GM19023 (cell line): Measurements from ENCODE around the gene SLC5A4.
"Not testable (repeated sequence)": the region's sequence is repeated elsewhere in the genome, so short reads cannot be mapped to it uniquely, and the experiment has no call there.

Source experiments
- ATAC-seq: cut with Tn5 transposase; IDR thresholded peaks from one replicate; pipeline ENCODE4 v1.9.1; 2021; ENCODE audit warnings: mild to moderate bottlenecking, moderate library complexity; ENCODE audit not compliant: unreplicated experiment

Gene SLC5A4

DNA sequence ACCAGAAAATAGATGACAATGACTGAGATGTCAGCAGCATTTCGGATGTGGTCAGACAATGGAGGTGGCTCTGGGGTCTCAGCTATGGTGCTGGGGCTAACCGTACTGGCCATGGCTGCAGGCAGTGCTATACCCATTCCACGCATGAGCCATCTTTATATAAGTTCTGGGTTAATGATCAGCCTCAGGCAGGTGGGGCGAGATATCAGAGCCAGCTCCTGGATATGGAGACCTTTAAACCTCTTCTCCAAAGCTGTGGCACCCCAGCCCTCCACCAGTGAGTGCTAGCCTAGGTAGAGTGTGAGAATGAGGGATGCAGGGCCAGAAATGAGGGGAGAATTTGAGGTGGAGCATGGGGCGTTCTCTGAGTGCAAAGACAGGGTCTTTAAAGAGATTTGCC, at the start of gene SLC5A4:
Gene SLC5A4 (minus strand): TSS at position 131 of the 400 bp plus-strand sequence. CDS start 18 bp downstream, at position 113.
- ATAC-seq: no peak

DNA sequence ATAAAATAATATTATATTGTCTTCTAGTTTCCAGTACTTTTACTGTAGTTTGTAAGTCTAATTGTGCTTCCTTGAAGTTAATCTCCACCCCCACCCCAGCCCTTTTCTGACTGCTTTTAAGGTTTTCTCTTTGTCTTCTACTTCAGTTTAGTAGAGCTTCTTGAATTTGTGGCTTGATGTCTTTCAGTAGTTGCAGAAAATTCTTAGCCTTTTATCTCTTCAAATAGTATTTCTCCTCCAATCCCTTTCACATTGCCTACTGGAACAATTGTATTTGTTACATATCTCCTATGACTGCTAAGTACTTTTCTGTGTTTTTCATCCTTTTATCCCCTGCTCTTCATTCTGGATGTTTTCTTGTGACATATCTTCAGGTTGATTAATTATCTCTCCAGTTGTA, 38.8 kb upstream of the SLC5A4 start:
- not testable (repeated sequence) for ATAC-seq

DNA sequence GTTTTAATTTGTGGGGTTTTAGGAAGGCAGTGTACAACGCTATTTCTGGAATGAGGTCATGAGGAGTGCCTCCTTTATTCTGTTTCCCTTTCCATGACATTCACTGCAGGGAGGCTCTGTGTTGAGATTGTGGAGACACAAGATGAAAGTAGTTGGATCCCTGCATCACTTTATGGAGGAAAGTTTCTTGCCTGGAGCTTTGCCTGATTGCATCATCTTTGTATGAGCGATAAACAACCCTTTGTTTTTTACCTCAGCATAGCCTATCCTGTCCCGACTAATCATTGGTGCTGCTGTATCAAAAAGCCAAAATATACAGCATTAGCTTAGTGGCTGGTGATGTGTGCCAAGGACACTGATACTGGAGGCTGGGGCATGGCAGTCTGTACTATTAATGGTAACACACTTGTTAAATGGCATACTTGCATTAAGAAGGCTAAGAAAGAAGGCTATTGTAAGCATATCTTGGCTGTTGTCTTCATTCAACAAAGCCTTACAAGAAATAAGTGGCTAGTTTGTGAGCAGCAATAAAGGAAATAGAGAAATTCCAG, 31.2 kb upstream of the SLC5A4 start:
- ATAC-seq: no peak

GRCh38 chr22:32281072-32281471, 25.9 kb upstream of the SLC5A4 start:
- no peak for ATAC-seq

GRCh38 chr22:32275353-32275752, 20.2 kb upstream of the SLC5A4 start:
- ATAC-seq: not testable (repeated sequence)

- no peak for ATAC-seq
Measured at GRCh38 chr22:32271389-32271788, 16.2 kb upstream of the SLC5A4 start.

DNA sequence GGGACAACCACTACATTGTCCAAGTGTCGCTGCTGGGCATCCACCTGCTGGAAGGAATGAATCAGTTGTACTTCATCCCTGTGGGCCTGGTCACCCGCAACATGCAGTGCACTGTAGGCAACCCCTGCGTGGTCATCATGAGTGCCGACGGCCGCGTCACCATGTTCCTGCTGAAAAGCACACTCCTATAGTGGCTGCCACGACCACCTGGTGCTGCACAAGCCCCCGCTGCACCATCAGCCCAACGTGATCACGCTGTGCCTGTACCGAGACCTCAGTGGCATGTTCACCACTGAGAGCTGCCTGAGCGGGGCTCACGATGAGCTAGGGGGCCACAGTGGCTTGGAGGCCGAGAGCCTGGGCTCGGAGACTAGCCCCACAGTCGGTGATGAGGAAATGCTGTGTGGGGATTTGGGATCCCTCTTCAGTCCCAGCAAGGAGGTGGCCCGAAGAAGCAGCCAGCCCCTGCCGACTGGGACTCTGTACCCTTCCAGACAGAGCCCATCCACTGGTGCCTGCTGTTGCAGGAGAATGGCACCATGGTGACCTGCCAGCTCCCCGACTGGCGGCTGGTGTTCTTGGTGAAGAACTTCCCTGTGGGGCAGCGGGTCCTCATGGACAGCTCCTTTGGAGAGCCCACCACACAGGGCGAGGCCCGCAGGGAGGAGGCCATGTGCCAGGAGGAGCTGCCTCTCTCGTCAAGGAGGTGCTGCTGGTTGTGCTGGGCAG, 15.7 kb upstream of the SLC5A4 start:
- no peak for ATAC-seq

DNA sequence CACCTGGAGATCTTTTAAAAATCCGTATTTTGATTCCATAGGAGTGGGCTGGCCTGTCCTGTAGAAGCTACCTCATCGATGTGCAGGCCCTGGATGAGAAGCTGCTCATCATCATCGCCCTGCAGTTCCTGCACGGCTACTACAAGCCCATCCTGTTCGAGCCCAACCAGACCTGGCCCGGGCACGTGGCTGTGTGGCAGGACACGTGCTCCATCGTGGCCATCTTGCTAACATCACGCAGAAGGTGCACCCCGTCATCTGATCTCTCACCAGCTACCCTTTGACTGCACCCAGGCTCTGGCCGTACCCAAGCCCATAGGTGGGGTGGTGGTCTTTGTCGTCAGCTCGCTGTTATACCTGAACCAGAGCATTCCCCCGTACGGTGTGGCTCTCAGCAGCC, 14.2 kb upstream of the SLC5A4 start:
- no peak for ATAC-seq

GRCh38 chr22:32267011-32267410, 11.9 kb upstream of the SLC5A4 start:
- no peak for ATAC-seq

GRCh38 chr22:32265882-32266767, 11.0 kb upstream of the SLC5A4 start:
- no peak for ATAC-seq

DNA sequence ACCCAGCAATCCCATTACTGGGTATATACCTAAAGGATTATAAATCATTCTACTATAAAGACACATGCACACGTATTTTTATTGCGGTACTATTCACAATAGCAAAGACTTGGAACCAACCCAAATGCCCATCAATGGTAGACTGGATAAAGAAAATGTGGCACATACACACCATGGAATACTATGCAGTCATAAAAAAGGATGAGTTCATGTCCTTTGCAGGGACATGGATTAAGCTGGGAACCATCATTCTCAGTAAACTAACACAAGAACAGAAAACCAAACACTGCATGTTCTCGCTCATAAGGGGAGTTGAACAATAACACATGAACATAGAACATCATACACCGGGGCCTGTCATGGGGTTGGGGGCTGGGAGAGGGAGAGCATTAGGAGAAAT, 8.5 kb upstream of the SLC5A4 start:
- not testable (repeated sequence) for ATAC-seq

GRCh38 chr22:32261306-32261705, 6.2 kb upstream of the SLC5A4 start:
- ATAC-seq: no peak

- no peak for ATAC-seq
Measured at GRCh38 chr22:32258791-32259190, 3.6 kb upstream of the SLC5A4 start.

- no peak for ATAC-seq
Measured at GRCh38 chr22:32255726-32256125, 579 bp upstream of the SLC5A4 start.

- ATAC-seq: no peak
Measured at GRCh38 chr22:32249231-32249630, 5.9 kb downstream of the SLC5A4 start.

DNA sequence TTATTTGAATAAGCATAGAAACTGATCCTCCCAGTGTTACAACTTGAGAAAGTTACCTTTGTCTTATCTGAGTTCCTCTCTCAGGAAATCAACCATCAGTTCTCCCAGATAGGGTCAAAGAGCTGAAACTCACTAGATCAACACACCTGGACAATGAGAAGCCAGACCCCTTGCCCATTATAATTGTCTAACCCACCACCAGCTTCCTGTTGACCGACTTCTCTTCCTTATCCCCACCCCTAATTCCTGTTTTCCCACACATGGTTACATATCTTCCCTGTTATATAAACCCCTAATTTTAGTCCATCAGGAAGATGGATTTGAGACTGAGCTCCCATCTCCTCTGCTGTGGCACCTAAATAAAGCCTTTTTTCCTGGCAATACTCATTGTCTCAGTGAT, 6.9 kb downstream of the SLC5A4 start:
- ATAC-seq: no peak

- ATAC-seq: no peak
Measured at GRCh38 chr22:32246166-32246565, 9.0 kb downstream of the SLC5A4 start.

GRCh38 chr22:32245042-32245441, 10.1 kb downstream of the SLC5A4 start:
- no peak for ATAC-seq

DNA sequence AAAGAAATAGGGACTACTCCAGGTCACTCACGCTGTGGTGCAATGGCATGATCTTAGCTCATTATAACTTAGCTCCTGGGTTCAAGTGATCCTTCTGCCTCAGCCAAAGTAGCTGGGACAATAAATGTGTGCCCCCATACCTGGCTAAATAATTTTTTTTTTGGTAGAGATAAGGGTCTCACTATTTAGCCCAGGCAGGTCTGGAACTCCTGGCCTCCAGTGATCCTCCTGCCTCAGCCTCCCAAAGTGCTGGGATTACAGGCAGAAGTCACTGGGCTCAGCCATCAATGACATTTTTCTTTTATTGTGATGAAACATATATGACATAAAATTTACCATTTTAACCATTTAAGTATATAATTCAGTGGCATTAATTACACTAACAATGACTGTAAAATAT, 10.6 kb downstream of the SLC5A4 start:
- no peak for ATAC-seq

DNA sequence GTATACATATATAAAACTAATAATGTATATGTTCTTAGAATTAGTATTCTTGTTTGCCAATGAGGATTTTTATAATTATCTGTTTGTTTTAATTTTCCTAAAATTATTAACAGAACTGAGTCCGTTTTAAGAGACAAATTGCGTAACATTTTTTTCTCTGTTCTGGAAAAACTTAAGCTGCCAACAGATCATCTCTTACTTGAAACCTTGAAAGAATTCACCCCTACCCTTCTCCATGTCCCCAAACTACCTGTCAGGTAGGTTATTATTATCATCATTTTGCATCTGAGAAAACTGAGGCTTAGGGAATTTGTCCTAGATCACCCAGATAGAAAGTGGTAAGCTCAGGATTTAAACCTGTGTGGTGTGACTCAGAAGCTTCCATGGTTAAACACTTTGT, 14.7 kb downstream of the SLC5A4 start:
- no peak for ATAC-seq

DNA sequence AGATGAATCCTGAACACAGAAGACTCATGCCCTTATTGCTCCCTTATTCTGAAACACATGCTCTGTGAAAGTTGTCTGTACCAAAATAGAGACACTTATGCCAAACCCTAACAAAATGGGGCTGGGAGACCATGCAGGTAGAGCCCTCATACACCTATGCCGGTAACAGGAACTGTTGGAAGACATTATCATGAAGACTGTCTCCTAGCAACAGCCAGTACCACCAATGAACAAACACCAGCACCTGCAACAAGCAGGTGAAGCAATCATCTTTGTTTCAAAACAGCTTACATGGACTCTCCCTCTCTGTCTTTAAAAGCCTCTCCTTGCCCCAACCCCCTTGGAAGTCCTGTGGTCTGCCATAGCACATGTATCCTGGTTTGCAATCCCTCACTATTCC, 17.2 kb downstream of the SLC5A4 start:
- ATAC-seq: no peak

GRCh38 chr22:32236970-32237369, 18.2 kb downstream of the SLC5A4 start:
- no peak for ATAC-seq
